GM18517 (cell line): Measurements from ENCODE around the gene RBL2.
A peak's percentile ranks its signal among the peaks of the same experiment; 100 is the strongest.
"Not testable (repeated sequence)": the region's sequence is repeated elsewhere in the genome, so short reads cannot be mapped to it uniquely, and the experiment has no call there.

ENCODE experiments used
- ATAC-seq: cut with Tn5 transposase; IDR thresholded peaks from one replicate; pipeline ENCODE4 v1.9.1; 2021; ENCODE audit warnings: mild to moderate bottlenecking, moderate library complexity; ENCODE audit not compliant: unreplicated experiment

RBL2 gene

GRCh38 chr16:53503991-53504663 is 69.9 kb downstream of the RBL2 start:
- ATAC-seq, result no peak

GRCh38 chr16:53504665-53505064 is 70.4 kb downstream of the RBL2 start:
- no peak for ATAC-seq

- ATAC-seq, result no peak
Observed at GRCh38 chr16:53506254-53506653, 72.0 kb downstream of the RBL2 start.

- no peak for ATAC-seq
Observed at GRCh38 chr16:53507464-53508179, 73.4 kb downstream of the RBL2 start.

- peak; percentile 64 for ATAC-seq
Observed at GRCh38 chr16:53509906-53510703, 75.8 kb downstream of the RBL2 start.

- no peak for ATAC-seq
Observed at GRCh38 chr16:53510704-53511070, 76.4 kb downstream of the RBL2 start.

- ATAC-seq, result no peak
Observed at GRCh38 chr16:53511084-53511402, 76.8 kb downstream of the RBL2 start.

GRCh38 chr16:53511403-53512280 is 77.4 kb downstream of the RBL2 start:
- no peak for ATAC-seq

- not testable (repeated sequence) for ATAC-seq
Observed at GRCh38 chr16:53512795-53513194, 78.5 kb downstream of the RBL2 start.

GRCh38 chr16:53515259-53515658 is 81.0 kb downstream of the RBL2 start:
- ATAC-seq, result no peak

- no peak for ATAC-seq
Observed at GRCh38 chr16:53515811-53516210, 81.5 kb downstream of the RBL2 start.

- ATAC-seq, result no peak
Observed at GRCh38 chr16:53517851-53518250, 83.6 kb downstream of the RBL2 start.

- ATAC-seq, result peak; percentile 96
Observed at GRCh38 chr16:53518550-53519416, 84.5 kb downstream of the RBL2 start.

GRCh38 chr16:53519417-53520091 is 85.3 kb downstream of the RBL2 start:
- no peak for ATAC-seq

GRCh38 chr16:53523126-53523804 is 89.0 kb downstream of the RBL2 start:
- no peak for ATAC-seq

GRCh38 chr16:53523971-53524548 is 89.8 kb downstream of the RBL2 start:
- no peak for ATAC-seq

- no peak for ATAC-seq
Observed at GRCh38 chr16:53528797-53529196, 94.5 kb downstream of the RBL2 start.

- no peak for ATAC-seq
Observed at GRCh38 chr16:53529513-53529912, 95.2 kb downstream of the RBL2 start.

- ATAC-seq, result no peak
Observed at GRCh38 chr16:53530046-53530445, 95.8 kb downstream of the RBL2 start.
